ENCODE data around the gene CREB3L2.

The CREB3L2 gene

DNA sequence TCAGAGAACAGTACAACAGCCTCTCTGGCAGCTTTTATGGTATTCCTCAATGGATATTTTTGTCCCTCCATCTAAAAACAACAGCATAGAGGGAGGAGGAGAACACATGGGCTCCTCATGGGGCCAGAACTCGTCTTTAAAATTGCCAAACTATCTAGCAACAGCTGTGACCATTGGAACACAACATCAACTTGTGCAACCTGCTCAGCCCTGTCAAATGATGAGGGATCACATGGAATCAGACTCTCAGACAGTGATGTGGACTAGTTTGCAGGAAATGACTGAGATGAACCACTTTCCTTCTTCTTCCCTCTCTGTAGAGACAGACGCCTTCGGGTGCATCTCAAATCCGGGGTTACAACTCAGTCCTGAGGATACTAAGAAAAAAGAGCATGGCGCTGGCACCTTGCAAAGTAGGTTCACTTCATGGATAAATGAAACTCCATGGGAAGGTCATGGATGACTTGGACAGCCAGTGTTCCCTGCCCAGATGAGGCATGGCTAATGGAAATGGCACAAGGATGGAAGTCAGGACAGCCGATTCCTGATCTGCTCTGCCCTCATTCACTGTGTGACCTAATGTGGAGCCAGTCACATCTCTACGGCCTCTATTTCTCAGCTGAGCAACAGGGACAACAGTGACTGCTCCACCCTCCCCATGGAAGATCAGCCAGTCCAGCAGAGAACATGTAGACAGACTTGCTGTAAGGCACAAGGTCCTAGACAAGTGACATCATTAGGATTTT, 130.5 kb downstream of the CREB3L2 start:
- no peak for DNase-seq (ENCODE audit: low read depth)

GRCh38 chr7:137870684-137871083, 131.2 kb downstream of the CREB3L2 start:
- DNase-seq (ENCODE audit: low read depth): no peak

DNA sequence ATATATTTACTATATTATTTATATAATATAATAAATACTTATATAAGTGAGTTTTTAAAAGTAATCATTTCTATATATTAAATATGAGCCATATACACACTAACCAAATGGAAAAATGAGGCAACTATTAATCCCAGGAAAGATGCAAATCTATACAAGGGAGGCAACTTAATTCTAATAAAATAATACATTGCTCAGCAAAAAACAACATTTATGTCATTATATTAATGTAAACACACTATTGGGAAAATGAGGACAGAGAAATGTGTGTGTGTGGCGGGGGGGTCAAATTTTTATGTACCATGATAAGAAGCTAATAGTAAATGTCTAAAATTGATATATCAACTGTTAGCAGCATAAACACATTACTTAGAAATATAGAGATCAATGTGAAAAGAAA, 131.8 kb downstream of the CREB3L2 start:
- DNase-seq (ENCODE audit: low read depth): no peak

DNA sequence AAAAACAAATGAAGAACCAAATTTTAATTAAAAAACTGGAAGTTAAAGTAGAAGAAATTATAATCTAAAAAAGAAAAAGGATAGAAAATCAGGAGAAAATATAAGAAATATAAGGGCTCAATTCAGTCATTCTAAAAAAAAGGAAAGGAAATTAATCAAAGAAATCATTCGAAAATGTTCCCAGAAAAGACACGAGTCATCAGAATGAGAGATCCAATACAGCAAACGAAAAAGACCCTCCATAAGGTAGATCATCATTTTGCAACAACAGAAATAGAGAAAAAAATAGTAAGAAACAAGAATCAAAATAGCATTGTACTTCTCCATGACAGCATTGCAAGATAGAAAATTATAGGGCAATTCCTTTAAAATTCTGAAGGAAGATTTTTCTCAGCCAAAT, 132.6 kb downstream of the CREB3L2 start:
- DNase-seq (ENCODE audit: low read depth): no peak

DNA sequence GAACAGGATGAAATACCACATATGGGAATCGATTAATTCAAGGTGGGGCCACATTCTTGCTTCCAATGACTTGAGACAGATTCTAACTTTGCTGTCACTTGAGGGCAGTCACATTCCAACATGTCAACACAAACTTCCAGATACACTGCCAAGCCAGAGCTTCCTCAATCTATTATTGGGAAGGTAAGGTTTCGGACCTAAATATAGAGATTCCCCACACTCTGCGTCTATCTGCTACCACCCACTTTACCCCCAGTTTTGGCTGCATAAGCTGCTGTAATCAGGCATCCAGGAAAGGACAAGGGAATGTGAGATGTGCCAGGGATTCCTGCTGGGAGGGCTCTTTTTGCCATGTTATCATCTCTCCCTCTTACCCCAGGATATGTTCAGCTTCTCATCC, 134.6 kb downstream of the CREB3L2 start:
- no peak for DNase-seq (ENCODE audit: low read depth)

GRCh38 chr7:137865764-137866163, 136.1 kb downstream of the CREB3L2 start:
- no peak for DNase-seq (ENCODE audit: low read depth)

DNA sequence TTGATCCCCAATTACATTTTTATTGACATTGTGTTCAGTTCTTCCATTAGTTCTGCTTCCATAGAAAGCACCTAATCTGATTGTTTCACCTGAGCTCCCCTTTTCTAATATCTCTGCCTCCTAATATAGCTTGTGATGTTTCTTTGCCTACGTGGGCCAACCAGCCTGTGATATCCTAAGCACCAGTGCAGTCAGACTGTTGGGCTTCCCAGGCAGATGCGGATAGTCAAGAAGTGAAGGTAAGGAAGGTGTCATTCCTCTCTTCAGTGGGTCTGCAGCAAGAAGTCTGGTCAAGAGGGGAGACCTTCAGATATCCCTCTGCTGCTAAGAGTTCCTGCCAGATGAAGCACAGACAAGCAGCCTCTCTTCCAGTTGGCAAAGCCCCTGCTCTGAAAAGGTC, 138.9 kb downstream of the CREB3L2 start:
- no peak for DNase-seq (ENCODE audit: low read depth)

- DNase-seq (ENCODE audit: low read depth): no peak
These were observed 139.5 kb downstream of the CREB3L2 start for GRCh38 chr7:137862358-137862757.

DNA sequence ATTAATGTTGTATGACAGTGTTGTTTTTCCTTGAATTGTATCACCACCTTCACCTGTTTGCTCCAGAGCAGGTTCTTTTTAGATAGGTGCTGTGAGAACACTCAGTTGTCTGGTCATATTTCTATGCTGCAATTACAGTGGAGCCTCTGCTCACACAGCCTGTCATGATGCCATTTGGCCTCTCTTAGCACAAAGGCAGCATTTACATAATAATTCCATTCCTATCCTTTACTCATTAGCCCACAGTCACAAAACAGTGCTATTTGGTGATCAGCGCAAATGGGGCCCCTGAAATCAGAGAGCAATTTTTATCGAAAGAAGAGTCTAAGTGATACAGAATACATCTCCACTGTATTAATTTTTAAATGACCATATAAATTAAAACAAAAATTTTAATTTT, 141.3 kb downstream of the CREB3L2 start:
- no peak for DNase-seq (ENCODE audit: low read depth)

DNA sequence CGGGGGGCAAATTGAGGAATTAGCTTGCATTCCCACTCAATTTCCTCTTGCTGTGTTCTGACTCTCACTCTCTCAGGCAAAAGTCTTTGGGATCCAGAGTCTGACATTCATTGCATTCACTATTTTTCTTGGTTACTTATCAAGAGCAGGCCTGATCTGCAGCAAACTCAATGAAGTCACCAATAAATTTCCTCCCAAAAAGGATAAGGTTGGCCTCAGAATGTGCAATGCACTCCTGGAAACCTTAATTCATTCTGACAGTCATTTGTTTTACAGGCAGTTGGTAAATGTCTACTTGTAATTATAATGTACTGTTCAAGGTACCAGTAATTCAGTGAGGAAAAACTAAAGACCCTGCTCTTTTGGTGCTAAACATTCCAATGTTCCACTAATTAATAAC, 148.8 kb downstream of the CREB3L2 start:
- no peak for DNase-seq (ENCODE audit: low read depth)

DNA sequence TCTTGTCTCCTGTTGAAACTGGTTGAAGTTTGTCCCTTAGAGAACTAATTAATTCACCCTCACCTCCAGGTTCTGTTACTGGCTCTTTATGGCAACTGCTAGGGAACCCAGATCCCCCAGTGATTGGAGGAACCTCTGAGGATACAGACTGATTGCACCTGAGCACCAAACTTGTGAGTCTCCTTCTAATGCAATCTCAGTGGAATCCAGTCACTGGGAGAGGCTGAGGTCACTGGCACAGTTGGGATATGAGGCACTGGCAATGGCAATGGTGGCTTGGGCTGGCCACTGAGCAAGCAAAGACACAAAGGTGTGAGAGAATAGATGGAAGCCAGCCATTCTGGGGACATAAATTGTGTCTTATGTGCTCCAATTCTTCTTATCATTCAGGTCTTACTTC, 149.8 kb downstream of the CREB3L2 start:
- DNase-seq (ENCODE audit: low read depth): no peak

DNA sequence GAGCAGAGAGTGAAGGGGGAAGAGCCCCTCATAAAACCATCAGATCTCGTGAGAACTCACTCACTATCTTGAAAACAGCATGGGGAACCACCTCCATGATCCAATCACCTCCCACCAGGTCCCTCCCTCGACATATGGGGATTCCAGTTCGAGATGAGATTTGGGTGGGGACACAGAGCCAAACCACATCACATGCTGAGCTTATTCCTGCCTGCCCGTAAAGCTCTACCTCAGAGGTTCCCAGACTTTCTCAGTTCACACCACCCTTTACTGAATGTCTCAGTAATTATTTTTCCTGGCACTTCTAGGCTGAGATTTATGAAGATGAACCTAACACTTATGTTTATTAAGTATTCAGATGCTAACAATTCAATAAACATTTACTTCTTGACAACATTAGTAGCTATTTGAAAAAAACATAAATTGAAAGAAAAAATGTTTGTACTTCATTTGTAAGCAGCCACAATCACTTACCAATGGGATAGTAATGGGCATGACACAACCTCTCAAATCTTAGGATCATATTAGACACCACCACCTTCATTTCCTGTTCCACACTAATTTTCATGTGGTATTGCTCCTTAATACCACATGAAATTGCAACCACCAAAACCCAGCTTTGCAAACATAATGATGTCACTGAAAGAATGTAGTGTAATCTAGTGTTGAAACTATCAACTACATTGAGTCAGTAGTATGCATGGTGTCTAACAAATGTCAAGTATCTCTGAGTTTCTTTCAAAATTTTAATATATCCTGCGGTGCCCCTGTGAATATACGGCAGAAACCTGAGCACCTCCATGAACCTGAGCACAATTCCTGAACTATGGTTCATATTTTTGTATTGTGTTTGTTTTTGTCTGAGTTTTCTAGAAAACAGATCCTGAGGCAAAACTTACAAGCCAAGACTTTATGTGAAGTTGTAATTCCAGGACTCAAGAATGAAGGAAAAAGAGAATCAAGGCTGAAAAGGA, 150.6 kb downstream of the CREB3L2 start:
- DNase-seq (ENCODE audit: low read depth): no peak

DNA sequence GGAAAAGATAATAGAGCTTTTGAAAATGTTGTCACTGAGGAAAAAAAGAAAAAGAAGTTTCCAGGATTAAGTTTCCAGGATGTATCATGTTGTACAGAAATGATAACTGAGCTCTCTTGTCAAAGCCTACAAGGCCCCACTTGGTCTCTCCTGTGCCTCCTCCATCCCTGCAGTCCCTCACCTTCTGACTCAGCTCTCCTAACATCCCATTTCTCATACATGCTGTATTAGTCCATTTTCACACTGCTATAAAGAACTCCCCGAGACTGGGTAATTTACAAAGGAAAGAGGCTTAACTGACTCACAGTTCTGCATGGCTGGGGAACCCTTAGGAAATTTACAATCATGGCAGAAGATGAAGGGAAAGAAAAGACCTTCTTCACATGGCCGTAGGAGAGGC, 151.3 kb downstream of the CREB3L2 start:
- DNase-seq (ENCODE audit: low read depth): no peak

GRCh38 chr7:137848095-137848494, 153.8 kb downstream of the CREB3L2 start:
- no peak for DNase-seq (ENCODE audit: low read depth)

DNA sequence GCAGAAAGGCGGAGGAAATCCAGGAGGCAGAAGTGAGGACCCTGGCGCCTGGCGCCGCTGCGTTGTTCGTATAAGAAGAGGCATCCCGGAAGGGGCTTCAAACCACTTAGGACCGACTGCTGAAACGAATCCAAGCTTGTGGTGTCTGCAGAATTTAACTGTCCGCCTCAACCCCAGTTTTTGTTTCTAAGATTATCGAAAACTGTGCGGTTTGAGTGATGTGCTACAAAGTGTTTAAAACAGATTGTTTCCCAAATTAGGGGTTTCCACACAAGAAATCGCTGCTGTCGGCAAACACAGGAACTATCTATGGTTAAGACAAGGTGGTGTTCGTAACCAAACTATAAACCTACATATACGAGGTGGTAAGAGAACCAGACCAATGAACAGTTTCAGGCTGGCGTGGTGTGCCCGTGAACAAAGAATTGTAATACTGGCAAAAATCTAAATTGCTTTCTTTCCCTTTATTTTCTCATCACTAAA, 154.3 kb downstream of the CREB3L2 start:
- DNase-seq (ENCODE audit: low read depth): no peak

- DNase-seq (ENCODE audit: low read depth): no peak
These were observed 154.9 kb downstream of the CREB3L2 start, which contains the start of gene DGKI for GRCh38 chr7:137846827-137847567. Gene DGKI (minus strand): TSS chr7:137846974.

- no peak for DNase-seq (ENCODE audit: low read depth)
These were observed 155.4 kb downstream of the CREB3L2 start for GRCh38 chr7:137846549-137846826.

- DNase-seq (ENCODE audit: low read depth): no peak
These were observed 157.0 kb downstream of the CREB3L2 start for GRCh38 chr7:137844677-137845425.

GRCh38 chr7:137839903-137840779, 161.7 kb downstream of the CREB3L2 start:
- DNase-seq (ENCODE audit: low read depth): no peak

DNA sequence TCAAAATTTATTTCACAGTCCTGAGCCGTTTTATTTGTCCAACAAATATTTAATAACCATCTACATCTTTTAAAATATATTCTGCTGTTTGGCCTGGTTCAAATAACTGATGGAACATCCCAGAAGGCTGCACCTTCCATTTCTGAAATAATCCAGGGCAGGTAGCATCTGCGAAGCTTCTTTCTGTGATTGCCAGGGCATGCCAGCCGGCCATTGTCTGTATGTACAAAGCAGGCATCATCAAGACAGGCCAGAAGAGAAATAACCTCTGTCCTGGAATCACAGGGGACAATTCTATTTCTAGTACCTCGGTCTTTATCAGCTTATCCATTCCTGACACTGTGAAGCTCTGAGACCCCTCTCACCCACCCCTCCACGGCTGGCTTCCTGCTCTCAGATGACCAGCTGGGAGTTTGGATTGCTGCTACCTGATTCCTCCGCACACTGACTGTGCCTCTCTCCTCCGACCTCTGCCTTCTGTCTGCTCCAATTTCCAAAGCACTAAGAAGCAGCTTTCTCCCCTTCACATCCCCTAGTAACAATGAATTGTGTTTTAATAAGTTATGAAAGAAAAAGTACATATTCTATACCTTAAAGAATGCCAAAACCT, 163.1 kb downstream of the CREB3L2 start:
- DNase-seq (ENCODE audit: low read depth): no peak
